Keratinocyte (primary cell): ENCODE measurements around the gene SPATA12. TPM values are rescaled to one million over a fixed set of nuclear protein-coding genes. Genes with fewer than 3 reads are reported as not detected.

Source experiments
- DNase-seq: peaks from one replicate; pipeline ENCODE4 v3.0.0-alpha.2; 2011; ENCODE audit warnings: low read depth, missing footprints, low spot score
- FAIRE-seq: peaks from 2 replicates; lab custom pipeline; 2011; peaks lifted over from hg19 to GRCh38; lab: Jason Lieb, UNC
- H2AFZ ChIP-seq: 2 replicates; pipeline ENCODE4 v1.6.0; 2012; ENCODE audit warnings: low read length, control low read depth, inconsistent platforms; ENCODE audit not compliant: control insufficient read depth
- H3K27ac ChIP-seq: 2 replicates; pipeline ENCODE4 v1.5.1; 2011; ENCODE audit warnings: low read length; ENCODE audit not compliant: control insufficient read depth, insufficient read depth
- H3K27me3 ChIP-seq: 3 replicates; pipeline ENCODE4 v1.6.0; 2011; ENCODE audit warnings: low read length; ENCODE audit not compliant: control insufficient read depth, insufficient read depth; ENCODE audit errors: extremely low read depth
- H3K36me3 ChIP-seq, 2 experiments: 2 replicates in 1 of 2; 3 replicates in 1 of 2; pipeline ENCODE4 v1.5.1; 2011; ENCODE audit warnings: low read length in 2 of 2, mild to moderate bottlenecking in 1 of 2; ENCODE audit not compliant: control insufficient read depth in 2 of 2, insufficient read depth in 2 of 2; ENCODE audit errors: extremely low read depth in 1 of 2
- H3K4me1 ChIP-seq: 3 replicates; pipeline ENCODE4 v1.5.1; 2011; ENCODE audit warnings: low read length; ENCODE audit not compliant: control insufficient read depth, insufficient read depth; ENCODE audit errors: extremely low read depth
- H3K4me2 ChIP-seq: 3 replicates; pipeline ENCODE4 v1.6.0; 2011; ENCODE audit warnings: low read depth, low read length; ENCODE audit not compliant: control insufficient read depth, insufficient read depth; ENCODE audit errors: extremely low read depth
- H3K4me3 ChIP-seq, 3 experiments: fragments of 200-600 bp in 1 of 3; sonication (generic) in 1 of 3; 2 replicates in 2 of 3; 3 replicates in 1 of 3; pipeline ENCODE4 v1.5.1; 2011 to 2016; ENCODE audit warnings: low read length in 3 of 3, mild to moderate bottlenecking in 3 of 3, control low read depth in 2 of 3, inconsistent platforms in 1 of 3, low read depth in 1 of 3, mixed read lengths in 1 of 3, mixed run types in 1 of 3, moderate library complexity in 1 of 3; ENCODE audit not compliant: control insufficient read depth in 2 of 3, insufficient read depth in 2 of 3; ENCODE audit errors: extremely low read depth in 1 of 3
- H3K79me2 ChIP-seq: 2 replicates; pipeline ENCODE4 v1.6.0; 2012; ENCODE audit warnings: low read length; ENCODE audit not compliant: control insufficient read depth, insufficient read depth
- H3K9ac ChIP-seq: 3 replicates; pipeline ENCODE4 v1.6.0; 2011; ENCODE audit warnings: low read length; ENCODE audit not compliant: control insufficient read depth, insufficient read depth; ENCODE audit errors: extremely low read depth
- H3K9me1 ChIP-seq: 3 replicates; pipeline ENCODE4 v1.6.0; 2011; ENCODE audit warnings: low read length; ENCODE audit not compliant: control insufficient read depth, insufficient read depth; ENCODE audit errors: extremely low read depth
- H3K9me3 ChIP-seq: 2 replicates; pipeline ENCODE4 v1.5.1; 2012; ENCODE audit warnings: low read depth, low read length; ENCODE audit not compliant: control insufficient read depth
- H4K20me1 ChIP-seq: 3 replicates; pipeline ENCODE4 v1.6.0; 2011; ENCODE audit warnings: low read length; ENCODE audit not compliant: control insufficient read depth, insufficient read depth; ENCODE audit errors: extremely low read depth
- CTCF ChIP-seq, 3 experiments: IDR thresholded peaks in 1 of 3; conservative IDR thresholded peaks in 1 of 3; optimal IDR thresholded peaks in 1 of 3; 2 replicates in 2 of 3; 3 replicates in 1 of 3; pipeline versions ENCODE3 to v1.5.1; 2011; ENCODE audit warnings: low read length in 3 of 3, mild to moderate bottlenecking in 3 of 3, moderate library complexity in 2 of 3, control low read depth in 1 of 3, inconsistent platforms in 1 of 3; ENCODE audit not compliant: insufficient read depth in 2 of 3; ENCODE audit errors: extremely low read depth in 1 of 3
- EZH2 ChIP-seq: IDR thresholded peaks from one replicate; pipeline ENCODE4 v1.6.1; 2012; ENCODE audit warnings: inconsistent platforms, mild to moderate bottlenecking, low read length, moderate library complexity
- dilution Hi-C: fragments of 300-500 bp; cut with MboI; formaldehyde crosslinking; loops from one replicate; pipeline ENCODE4 v1.7.0; 2020; ENCODE audit warnings: low sequenced_read_pairs; ENCODE audit not compliant: extremely low pct_ligation_motif_present
- polyA plus RNA-seq, 5 experiments: library from polyadenylated mRNA; depleted of rRNA in 3 of 5; stranded (reverse) in 3 of 5; stranded (forward) in 1 of 5; unstranded in 1 of 5; fragments of >200 nt; gene quantifications; 1 replicate in 1 of 5; 2 replicates in 3 of 5; 3 replicates in 1 of 5; pipeline versions ENCODE4 v1.2.1 to v1.2.3, GENCODE V29; 2011 to 2012; ENCODE audit warnings: missing spikeins in 2 of 5, low read depth in 1 of 5, low replicate concordance in 1 of 5

The SPATA12 gene
- polyA plus RNA-seq, 1 donor (not counting 4 experiments of a cell fraction or from before 2014, with no cell fraction given) = 0.08 TPM

GRCh38 chr3:57085211-57085610 is 24.7 kb downstream of the SPATA12 start:
- H3K27me3 ChIP-seq = no peaks in the 10 kb centered on the region
- H3K4me2 ChIP-seq = no peak overlapping the region
- H3K4me3 ChIP-seq = no peak overlapping the region
- DNase-seq (no peak), FAIRE-seq (no peak)
- no peaks in the 10 kb centered on the region for H3K79me2 ChIP-seq
- no peaks in the 10 kb centered on the region for H4K20me1 ChIP-seq
- H3K36me3 ChIP-seq = no peaks in the 10 kb centered on the region
- H3K4me1 ChIP-seq = peaks cover 6% of the 10 kb centered on the region
- TF ChIP-seq CTCF (optimal IDR thresholded peaks at IDR 0.05 in 1 of 3, IDR thresholded peaks at IDR 0.05 in 1 of 3, conservative IDR thresholded peaks at IDR 0.05 in 1 of 3; ENCODE audit: extremely low read depth in 1 of 3, insufficient read depth in 2 of 3, low read length in 3 of 3) (no peak), EZH2 (no peak)
- no peak overlapping the region for H2AFZ ChIP-seq
- H3K9me1 ChIP-seq = no peaks in the 10 kb centered on the region
- dilution Hi-C loops = loop anchor here (25.0 kb wide), 1 partner anchor 98 kb away; no protein-coding TSS in a partner anchor
- H3K27ac ChIP-seq = no peak overlapping the region
- no peaks in the 10 kb centered on the region for H3K9me3 ChIP-seq
- H3K9ac ChIP-seq = no peak overlapping the region

GRCh38 chr3:57086201-57086600 is 25.7 kb downstream of the SPATA12 start:
- Histone ChIP-seq H3K4me2 (no peak overlapping the region), H2AFZ (no peak overlapping the region), H3K4me1 (peaks cover 6% of the 10 kb centered on the region), H3K27ac (no peak overlapping the region), H3K9me3 (no peaks in the 10 kb centered on the region), H3K9me1 (no peaks in the 10 kb centered on the region), H3K4me3 (no peak overlapping the region), H3K27me3 (no peaks in the 10 kb centered on the region), H4K20me1 (no peaks in the 10 kb centered on the region), H3K9ac (no peak overlapping the region), H3K36me3 (no peaks in the 10 kb centered on the region), H3K79me2 (no peaks in the 10 kb centered on the region)
- FAIRE-seq (no peak), DNase-seq (no peak)
- dilution Hi-C loops = loop anchor here (25.0 kb wide), 1 partner anchor 99 kb away; no protein-coding TSS in a partner anchor
- no peak for TF ChIP-seq EZH2
- no peak for TF ChIP-seq CTCF (optimal IDR thresholded peaks at IDR 0.05 in 1 of 3, IDR thresholded peaks at IDR 0.05 in 1 of 3, conservative IDR thresholded peaks at IDR 0.05 in 1 of 3; ENCODE audit: extremely low read depth in 1 of 3, insufficient read depth in 2 of 3, low read length in 3 of 3)
